Fibroblast of lung (primary cell): ENCODE measurements around the gene SLC2A5. TPM values are rescaled to one million over a fixed set of nuclear protein-coding genes. Genes with fewer than 3 reads are reported as not detected.
A peak's percentile ranks its signal among the peaks of the same experiment; 100 is the strongest.

Source experiments
- DNase-seq, 2 donors: peaks; one replicate each; pipeline versions ENCODE4 v3.0.0 to v3.0.0-alpha.2; 2010; ENCODE audit warnings: low read depth in 2 of 2
- H2AFZ ChIP-seq: 2 replicates; pipeline ENCODE4 v1.5.1; 2012; ENCODE audit warnings: low read length, control low read depth, inconsistent platforms
- H3K27ac ChIP-seq: 2 replicates; pipeline ENCODE4 v1.5.1; 2011; ENCODE audit warnings: low read length, control low read depth; ENCODE audit not compliant: insufficient read depth
- H3K27me3 ChIP-seq: 2 replicates; pipeline ENCODE4 v1.5.1; 2011; ENCODE audit warnings: mild to moderate bottlenecking, low read length; ENCODE audit not compliant: control insufficient read depth, insufficient read depth
- H3K36me3 ChIP-seq: 2 replicates; pipeline ENCODE4 v1.5.1; 2011; ENCODE audit warnings: low read length; ENCODE audit not compliant: control insufficient read depth, insufficient read depth
- H3K4me1 ChIP-seq: 2 replicates; pipeline ENCODE4 v1.5.1; 2011; ENCODE audit warnings: low read length; ENCODE audit not compliant: control insufficient read depth, insufficient read depth; ENCODE audit errors: extremely low read depth
- H3K4me2 ChIP-seq: 2 replicates; pipeline ENCODE4 v1.5.1; 2011; ENCODE audit warnings: low read length, control low read depth; ENCODE audit not compliant: insufficient read depth; ENCODE audit errors: extremely low read depth
- H3K4me3 ChIP-seq, 4 experiments: fragments of 200-600 bp in 1 of 4; sonication (generic) in 1 of 4; replicated peaks in 1 of 4; 2 replicates each; pipeline ENCODE4 v1.5.1; 2011 to 2016; ENCODE audit warnings: low read length in 4 of 4, low read depth in 3 of 4, mild to moderate bottlenecking in 3 of 4, control low read depth in 2 of 4, inconsistent platforms in 1 of 4, mixed read lengths in 1 of 4; ENCODE audit not compliant: insufficient read depth in 1 of 4; ENCODE audit errors: control extremely low read depth in 1 of 4
- H3K79me2 ChIP-seq: 2 replicates; pipeline ENCODE4 v1.5.1; 2012; ENCODE audit warnings: mild to moderate bottlenecking, low read length, inconsistent platforms; ENCODE audit not compliant: control insufficient read depth, insufficient read depth
- H3K9ac ChIP-seq: 2 replicates; pipeline ENCODE4 v1.5.1; 2011; ENCODE audit warnings: mild to moderate bottlenecking, low read length, control low read depth; ENCODE audit not compliant: insufficient read depth
- H3K9me3 ChIP-seq: 2 replicates; pipeline ENCODE4 v1.5.1; 2012; ENCODE audit warnings: low read depth, low read length; ENCODE audit not compliant: control insufficient read depth, insufficient read depth
- H4K20me1 ChIP-seq: 2 replicates; pipeline ENCODE4 v1.5.1; 2011; ENCODE audit warnings: low read length; ENCODE audit not compliant: control insufficient read depth, insufficient read depth; ENCODE audit errors: extremely low read depth
- EZH2 ChIP-seq: IDR thresholded peaks from 2 replicates; pipeline ENCODE4 v1.5.1; 2012; ENCODE audit warnings: low read length, control low read depth, mild to moderate bottlenecking; ENCODE audit errors: missing control alignments
- polyA plus RNA-seq, 2 donors: library from polyadenylated mRNA; depleted of rRNA in 1 of 2; stranded (reverse) in 1 of 2; unstranded in 1 of 2; fragments of >200 nt; gene quantifications; 2 replicates each; pipeline ENCODE4 v1.2.1, GENCODE V29; 2011 to 2012; ENCODE audit warnings: missing spikeins in 1 of 2
- total RNA-seq: library from RNA; depleted of rRNA; stranded (reverse); fragments of >200 nt; gene quantifications from 2 replicates; pipeline ENCODE4 v1.2.1, GENCODE V29; 2014
- TF ChIP-seq, protein P1 (sequence below), 2 donors: IDR thresholded peaks in 1 of 2; conservative IDR thresholded peaks in 1 of 2; 1 replicate in 1 of 2; 2 replicates in 1 of 2; pipeline ENCODE4 v1.5.1; 2011 to 2012; ENCODE audit warnings: low read length in 2 of 2, control low read depth in 1 of 2, inconsistent platforms in 1 of 2, low read depth in 1 of 2, mild to moderate bottlenecking in 1 of 2

The SLC2A5 gene
- total and polyA plus RNA-seq, 2 donors (not counting 1 experiment from before 2014, with no cell fraction given): 0.83 to 5.8 TPM

- Histone ChIP-seq H3K4me2 (peak overlapping the region; percentile 4), H3K27me3 (no peaks in the 10 kb centered on the region), H3K9me3 (no peaks in the 10 kb centered on the region), H3K4me1 (no peaks in the 10 kb centered on the region), H3K9ac (no peak overlapping the region), H3K36me3 (no peaks in the 10 kb centered on the region), H3K4me3 (no peak overlapping the region), H3K79me2 (no peaks in the 10 kb centered on the region), H2AFZ (no peak overlapping the region), H4K20me1 (no peaks in the 10 kb centered on the region), H3K27ac (peak overlapping the region; percentile 22)
- TF ChIP-seq EZH2: no peak
- TF ChIP-seq, protein P1, sequence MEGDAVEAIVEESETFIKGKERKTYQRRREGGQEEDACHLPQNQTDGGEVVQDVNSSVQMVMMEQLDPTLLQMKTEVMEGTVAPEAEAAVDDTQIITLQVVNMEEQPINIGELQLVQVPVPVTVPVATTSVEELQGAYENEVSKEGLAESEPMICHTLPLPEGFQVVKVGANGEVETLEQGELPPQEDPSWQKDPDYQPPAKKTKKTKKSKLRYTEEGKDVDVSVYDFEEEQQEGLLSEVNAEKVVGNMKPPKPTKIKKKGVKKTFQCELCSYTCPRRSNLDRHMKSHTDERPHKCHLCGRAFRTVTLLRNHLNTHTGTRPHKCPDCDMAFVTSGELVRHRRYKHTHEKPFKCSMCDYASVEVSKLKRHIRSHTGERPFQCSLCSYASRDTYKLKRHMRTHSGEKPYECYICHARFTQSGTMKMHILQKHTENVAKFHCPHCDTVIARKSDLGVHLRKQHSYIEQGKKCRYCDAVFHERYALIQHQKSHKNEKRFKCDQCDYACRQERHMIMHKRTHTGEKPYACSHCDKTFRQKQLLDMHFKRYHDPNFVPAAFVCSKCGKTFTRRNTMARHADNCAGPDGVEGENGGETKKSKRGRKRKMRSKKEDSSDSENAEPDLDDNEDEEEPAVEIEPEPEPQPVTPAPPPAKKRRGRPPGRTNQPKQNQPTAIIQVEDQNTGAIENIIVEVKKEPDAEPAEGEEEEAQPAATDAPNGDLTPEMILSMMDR (conservative IDR thresholded peaks at IDR 0.05 in 1 of 2, IDR thresholded peaks at IDR 0.05 in 1 of 2; ENCODE audit: low read depth in 1 of 2, low read length in 2 of 2): no peak
- DNase-seq: peak; percentile 88 to 97
These were observed 83.3 kb downstream of the SLC2A5 start for GRCh38 chr1:8985915-8986813.

Other genes with a start within 250 kb of the SLC2A5 start
- gene ENO1, start 190.9 kb downstream of the SLC2A5 start, total RNA-seq: 963 and 971 TPM in 2 replicates
- 1,177 and 1,629 TPM in 2 replicates for gene ENO1, start 190.9 kb downstream of the SLC2A5 start, polyA plus RNA-seq
- gene CA6, start 123.8 kb downstream of the SLC2A5 start, total RNA-seq: not detected in 2 replicates
- gene CA6, start 123.8 kb downstream of the SLC2A5 start, polyA plus RNA-seq: not detected in 2 replicates
- gene SLC2A7, start 43.2 kb downstream of the SLC2A5 start, total RNA-seq: not detected in 2 replicates
- not detected in 2 replicates for gene SLC2A7, start 43.2 kb downstream of the SLC2A5 start, polyA plus RNA-seq
- gene GPR157, start 59.5 kb upstream of the SLC2A5 start, total RNA-seq: 3.1 and 3.6 TPM in 2 replicates
- gene GPR157, start 59.5 kb upstream of the SLC2A5 start, polyA plus RNA-seq: 0.82 and 1.2 TPM in 2 replicates
- gene H6PD, start 165.1 kb upstream of the SLC2A5 start, total RNA-seq: 23.5 and 24.4 TPM in 2 replicates
- 15.2 and 17.7 TPM in 2 replicates for gene H6PD, start 165.1 kb upstream of the SLC2A5 start, polyA plus RNA-seq
- 20.0 and 20.6 TPM in 2 replicates for gene SPSB1, start 223.3 kb upstream of the SLC2A5 start, total RNA-seq
- 14.3 and 22.1 TPM in 2 replicates for gene SPSB1, start 223.3 kb upstream of the SLC2A5 start, polyA plus RNA-seq